Stimulated activated CD8-positive, alpha-beta memory T cell treated with anti-CD3 and anti-CD28 coated beads, Interleukin-2, amount 100 ng/mL, for 1 hour (primary cell): ENCODE results near the gene CRY1.

Experiments used
- DNase-seq, 2 donors: peaks; one replicate each; pipeline ENCODE4 v3.0.0-alpha.2; 2020; ENCODE audit warnings: low read depth in 2 of 2

Gene CRY1

DNA sequence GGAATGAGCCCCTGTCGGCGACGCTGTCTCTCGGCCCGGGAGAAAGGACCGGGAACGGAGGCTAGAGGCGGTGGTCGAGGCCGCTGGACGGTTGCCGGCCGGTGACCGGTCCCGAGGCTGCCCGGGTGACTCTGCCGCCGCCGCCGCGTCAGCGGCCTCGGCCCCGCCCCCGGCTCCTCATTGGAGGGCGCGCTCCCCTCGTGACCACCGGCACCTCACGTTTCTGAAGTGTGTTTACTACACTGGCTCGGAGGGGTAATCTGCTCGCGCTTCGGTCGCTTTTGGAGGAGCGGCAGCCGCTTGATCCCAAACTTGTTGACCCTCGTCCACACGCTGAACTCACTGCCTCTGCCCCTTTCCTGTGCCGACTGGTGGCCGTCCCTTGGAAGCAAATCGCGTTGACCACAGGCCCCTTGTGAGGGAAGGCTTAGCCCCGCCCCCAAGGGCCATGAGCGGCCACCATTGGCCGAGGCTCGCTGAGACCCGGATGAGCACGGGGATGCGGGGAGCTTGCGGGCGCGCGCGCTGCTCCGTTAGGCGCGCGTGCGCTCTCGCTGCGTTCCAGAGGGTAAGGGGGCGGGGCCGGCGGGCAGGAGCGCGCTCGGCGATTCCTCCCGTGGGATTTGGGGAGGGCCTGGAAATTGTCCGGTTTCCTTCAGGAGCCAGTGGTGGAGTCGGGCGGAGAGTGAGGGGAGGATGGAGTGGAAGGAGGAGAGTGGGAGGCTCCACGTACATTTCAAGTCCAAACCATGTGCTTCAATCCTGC, at the start of gene CRY1:
Gene CRY1 (minus strand): TSS at position 133 of the 766 bp plus-strand sequence. CDS start 588 bp downstream, outside the sequence.
- peak; percentile 84 to 89 for DNase-seq

DNA sequence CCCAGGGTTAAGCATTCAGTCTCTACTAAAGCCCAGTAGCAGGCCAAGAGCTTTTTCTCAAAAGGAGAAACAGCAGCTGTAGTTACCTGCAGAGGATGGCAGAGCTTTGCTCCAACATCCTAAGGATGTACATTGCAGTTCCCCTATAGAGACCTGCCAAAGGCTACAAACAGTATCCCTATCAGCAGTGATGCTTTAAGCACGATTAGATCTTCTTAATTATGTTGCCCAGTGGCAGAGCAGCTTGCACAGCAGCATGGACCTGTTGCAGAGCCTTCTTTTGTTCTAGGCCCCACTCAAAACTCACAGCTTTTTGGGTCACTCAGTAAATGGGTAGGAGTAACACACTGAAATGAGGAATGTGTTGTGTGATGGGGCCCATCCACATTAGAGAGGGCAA, 46.4 kb upstream of the CRY1 start:
- no peak for DNase-seq

GRCh38 chr12:107138990-107139389, 45.6 kb upstream of the CRY1 start:
- DNase-seq = no peak

GRCh38 chr12:107135177-107135576, 41.8 kb upstream of the CRY1 start:
- DNase-seq = no peak

- DNase-seq = no peak
These were observed 41.2 kb upstream of the CRY1 start for GRCh38 chr12:107134558-107134957.

DNA sequence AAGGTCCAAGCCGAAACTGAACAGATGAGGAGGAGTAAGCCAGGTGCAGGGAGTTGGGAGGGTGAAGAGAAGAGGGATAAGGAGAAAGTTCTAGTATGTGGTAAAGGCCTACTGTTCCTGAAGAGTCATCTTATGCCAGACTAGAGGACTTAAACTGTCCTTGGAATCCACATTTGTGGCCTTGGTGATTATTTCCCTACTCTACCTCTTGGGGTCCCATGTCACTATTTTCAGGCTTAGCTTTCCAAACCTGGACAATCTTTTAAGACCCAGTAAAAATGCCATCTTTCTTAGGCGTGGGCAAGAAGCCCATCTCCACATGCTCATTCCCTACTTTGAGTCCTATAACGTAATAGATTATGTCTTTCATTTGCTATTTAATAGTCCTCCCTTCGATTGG, 40.1 kb upstream of the CRY1 start:
- DNase-seq = no peak

GRCh38 chr12:107131832-107132616, 38.7 kb upstream of the CRY1 start:
- DNase-seq = no peak

GRCh38 chr12:107130830-107131611, 37.7 kb upstream of the CRY1 start:
- DNase-seq = no peak

GRCh38 chr12:107129315-107129930, 36.1 kb upstream of the CRY1 start:
- DNase-seq = no peak

DNA sequence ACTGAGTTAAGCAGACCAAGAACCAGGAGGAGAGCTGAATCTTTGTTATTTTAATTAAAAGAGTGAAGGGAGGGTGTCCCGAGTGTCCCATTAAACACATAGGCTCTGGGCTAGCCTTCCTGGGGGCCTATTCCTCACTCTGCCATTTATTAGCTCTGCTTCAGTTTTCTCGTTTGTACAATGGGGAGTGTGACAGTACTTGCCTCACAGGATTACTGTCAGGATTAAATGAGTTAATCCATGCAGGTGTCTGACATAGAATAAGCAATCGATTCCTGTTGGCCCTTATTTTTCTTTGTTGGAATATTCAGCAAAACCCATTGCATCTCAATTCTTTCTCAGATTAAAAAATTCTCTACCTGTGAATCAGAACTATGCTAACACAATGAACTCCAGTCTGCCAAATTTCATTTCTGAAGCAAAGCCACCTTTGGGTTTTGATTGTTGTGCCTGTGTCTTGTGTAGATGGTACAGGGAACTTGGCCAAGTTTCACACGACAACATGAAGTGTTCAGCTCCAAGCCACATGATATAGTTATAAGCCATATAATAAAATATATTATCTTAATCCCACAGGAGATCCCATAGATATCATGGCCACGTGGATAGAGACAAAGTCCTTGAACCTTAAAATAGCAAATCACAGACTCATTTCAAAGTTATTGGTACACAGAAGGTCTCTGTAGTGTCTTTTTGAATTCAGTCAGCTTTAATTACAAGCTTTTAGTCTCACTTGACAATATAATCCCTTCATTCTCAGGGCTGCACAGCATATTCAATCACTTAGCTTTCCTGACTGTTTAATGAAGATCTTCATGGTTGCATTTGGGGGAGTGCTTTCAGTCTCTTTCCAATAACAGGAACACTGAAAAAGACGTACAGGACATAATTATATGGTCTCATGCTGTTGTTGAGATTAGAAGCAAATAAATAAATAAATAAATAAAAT, 34.4 kb upstream of the CRY1 start:
- no peak for DNase-seq

GRCh38 chr12:107126796-107127481, 33.6 kb upstream of the CRY1 start:
- no peak for DNase-seq

- no peak for DNase-seq
These were observed 32.5 kb upstream of the CRY1 start for GRCh38 chr12:107125833-107126232.

DNA sequence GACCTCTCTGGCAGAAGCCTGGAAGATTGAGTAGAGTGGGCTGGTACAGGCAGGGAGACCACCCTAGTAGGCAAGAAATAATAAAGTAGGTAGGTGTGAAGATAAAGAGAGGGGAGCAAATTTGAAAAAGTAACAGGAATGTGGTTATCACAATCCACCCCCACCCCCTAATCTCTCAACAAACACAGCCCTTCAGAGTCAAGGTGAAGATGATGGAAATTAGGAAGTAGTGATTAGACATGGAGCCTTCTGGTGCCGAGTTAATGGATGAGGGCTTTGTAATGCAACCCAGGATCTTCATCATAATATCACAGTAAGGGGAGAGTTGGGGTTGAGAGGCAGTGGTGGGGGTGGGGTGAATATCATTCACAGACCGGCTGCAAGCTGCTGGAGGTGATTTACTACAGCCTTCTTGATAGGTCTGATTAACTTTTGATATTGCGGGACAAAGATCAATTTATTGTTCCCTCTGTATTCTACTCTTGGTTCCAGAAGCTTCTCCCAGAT, 29.2 kb upstream of the CRY1 start:
- no peak for DNase-seq

DNA sequence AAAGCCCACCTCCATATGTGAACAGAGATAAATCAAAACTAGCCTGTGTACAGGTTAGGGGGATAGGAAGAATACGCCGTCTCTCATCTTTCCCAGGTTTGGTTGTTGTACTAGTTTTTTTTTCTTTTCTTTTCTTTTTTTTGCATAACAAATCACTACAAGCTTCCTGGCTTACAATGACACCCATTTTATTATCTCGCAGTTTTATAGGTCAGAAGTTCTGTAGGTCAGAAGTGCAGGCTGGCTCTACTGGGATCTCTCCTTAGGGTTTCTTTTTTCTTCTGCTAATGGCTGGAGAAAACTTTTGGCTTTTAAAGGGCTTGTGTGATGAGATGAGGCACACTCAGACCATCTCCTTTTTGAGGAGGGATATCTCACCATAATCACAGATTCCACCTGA, 25.7 kb upstream of the CRY1 start:
- DNase-seq = no peak

DNA sequence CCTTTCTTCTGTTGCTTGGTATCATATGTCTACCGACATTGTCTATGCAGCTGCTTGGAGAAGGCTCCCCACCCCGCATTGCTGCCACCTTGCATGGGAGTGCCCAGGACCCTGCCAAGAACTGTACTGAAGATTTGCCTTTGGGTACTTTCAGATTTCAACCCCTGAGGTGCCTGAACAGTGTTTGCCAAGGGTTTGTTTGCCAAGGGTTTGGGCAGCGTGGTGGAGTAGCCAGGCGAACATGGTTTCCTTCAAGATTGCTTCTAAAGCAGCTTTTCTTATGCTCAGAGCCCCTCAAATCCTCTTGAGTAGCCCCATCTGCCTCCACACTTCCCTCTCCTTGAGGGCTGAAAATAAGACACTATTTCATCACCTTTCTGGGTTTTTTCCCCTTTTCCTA, 25.3 kb upstream of the CRY1 start:
- no peak for DNase-seq

DNA sequence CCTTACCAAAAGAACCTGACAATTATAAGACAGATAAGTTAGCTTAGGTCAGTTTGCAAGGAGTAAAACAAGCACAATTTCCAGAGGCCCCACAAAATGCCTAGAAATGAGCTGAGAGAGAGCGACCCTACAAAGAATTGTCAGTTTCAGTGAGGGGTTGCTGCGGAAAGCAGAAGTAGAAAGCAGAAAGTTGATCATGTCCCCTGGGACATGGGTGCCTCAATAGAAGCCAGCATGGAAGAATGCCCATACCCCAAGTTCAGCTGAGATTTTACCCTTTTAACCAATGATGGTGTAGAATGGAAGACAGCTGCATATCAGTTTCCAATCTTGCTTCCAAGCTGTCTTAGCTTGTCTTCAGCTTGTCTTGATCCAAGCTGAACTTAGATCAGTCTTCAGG, 21.8 kb upstream of the CRY1 start:
- no peak for DNase-seq

DNA sequence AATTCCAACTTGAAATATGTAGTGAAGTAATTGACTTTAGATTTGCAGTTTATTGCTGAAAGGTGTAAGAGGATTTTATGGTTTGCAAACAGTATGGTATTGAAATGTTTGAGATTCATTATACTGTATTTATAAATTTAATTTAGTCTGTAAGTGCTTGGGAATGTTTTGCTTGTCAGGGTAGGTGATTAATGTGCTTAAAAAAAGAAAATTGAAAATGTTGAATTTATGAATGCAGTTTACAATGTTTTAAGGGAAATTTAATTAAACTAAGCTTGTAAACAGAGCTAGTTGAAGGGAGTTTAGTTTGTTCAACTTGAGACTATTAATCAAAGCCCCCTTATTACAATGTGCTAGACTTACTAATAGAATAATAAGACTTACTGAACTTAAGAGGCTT, 18.0 kb upstream of the CRY1 start:
- DNase-seq = no peak

DNA sequence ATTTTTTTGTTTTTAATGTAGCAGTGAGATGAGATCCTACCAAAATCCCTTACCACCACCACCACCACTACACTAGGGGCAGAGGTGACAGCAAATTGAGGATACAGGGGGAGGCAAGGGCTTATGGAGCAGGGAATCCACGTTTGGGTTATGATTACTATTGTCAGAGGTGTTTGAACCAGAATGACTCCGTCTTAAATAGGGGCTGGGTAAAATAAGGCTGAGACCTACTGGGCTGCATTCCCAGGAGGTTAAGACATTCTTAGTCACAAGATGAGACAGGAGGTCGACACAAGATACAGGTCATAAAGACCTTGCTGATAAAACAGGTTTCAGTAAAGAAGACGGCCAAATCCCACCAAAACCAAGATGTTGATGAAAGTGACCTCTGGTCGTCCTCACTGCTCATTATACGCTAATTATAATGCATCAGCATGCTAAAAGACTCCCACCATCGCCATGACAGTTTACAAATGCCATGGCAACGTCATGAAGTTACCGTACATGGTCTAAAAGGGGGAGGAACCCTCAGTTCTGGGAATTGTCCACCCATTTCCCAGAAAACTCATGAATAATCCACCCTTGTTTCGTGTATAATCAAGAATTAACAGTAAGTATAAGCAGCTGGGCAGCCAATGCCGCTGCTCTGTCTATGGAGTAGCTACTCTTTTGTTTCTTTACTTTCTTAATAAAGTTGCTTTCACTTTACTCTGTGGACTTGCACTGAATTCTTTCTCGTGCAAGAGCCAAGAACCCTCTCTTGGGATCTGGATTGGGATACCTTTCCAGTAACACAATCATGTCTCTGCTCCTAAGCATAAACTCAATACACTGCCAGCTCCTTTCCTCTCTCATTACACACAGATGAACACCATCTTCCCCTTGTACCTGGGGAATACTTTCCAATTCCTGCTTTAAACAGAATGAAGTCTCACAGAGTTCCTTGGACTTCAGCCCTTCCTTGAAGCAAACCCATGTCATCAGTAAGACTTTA, 16.7 kb upstream of the CRY1 start:
- no peak for DNase-seq

GRCh38 chr12:107108995-107109508, 15.7 kb upstream of the CRY1 start:
- no peak for DNase-seq
